Right cardiac atrium (tissue), 5 donors: ENCODE data around the gene ERGIC3. TPM values are rescaled to one million over a fixed set of nuclear protein-coding genes. Genes with fewer than 3 reads are reported as not detected.

Experiments
- ATAC-seq, 2 donors: fragments of 200-7000 bp; cut with Tn5 transposase; one replicate each; pipeline versions ENCODE4 v1.8.0 to v1.9.1; 2020; ENCODE audit warnings: moderate library complexity in 2 of 2, mild to moderate bottlenecking in 1 of 2
- DNase-seq, 3 donors: peaks; one replicate each; pipeline ENCODE4 v3.0.0-alpha.2; 2020
- H3K27ac ChIP-seq: one replicate; pipeline ENCODE4 v1.5.1; 2013; ENCODE audit warnings: mild to moderate bottlenecking, low read length, control low read depth, moderate library complexity
- H3K27me3 ChIP-seq: one replicate; pipeline ENCODE4 v1.6.1; 2013; ENCODE audit not compliant: control insufficient read depth, insufficient read depth
- H3K4me1 ChIP-seq: one replicate; pipeline ENCODE4 v1.6.1; 2013; ENCODE audit warnings: low read length; ENCODE audit not compliant: control insufficient read depth, insufficient read depth
- H3K4me3 ChIP-seq: one replicate; pipeline ENCODE4 v1.5.1; 2013; ENCODE audit warnings: low read length, control low read depth
- H3K9me3 ChIP-seq: one replicate; pipeline ENCODE4 v1.6.1; 2013; ENCODE audit warnings: low read length; ENCODE audit not compliant: control insufficient read depth
- WGBS: extraction: QIAGEN DNeasy Blood & Tissue Kit; methylation state at CpG from one replicate; pipeline ENCODE4 v1.1.7; 2013; 5-methylcytosine and 5-hydroxymethylcytosine counted together
- intact Hi-C, 4 donors: fragments of 100-400 bp; cut with DNase I; formaldehyde crosslinking; loops; one replicate each; pipeline versions ENCODE4 v1.11.0 to v1.14.0; 2022 to 2023
- polyA plus RNA-seq: library from polyadenylated mRNA; stranded (reverse); fragments of 200-250 nt; gene quantifications from one replicate; pipeline ENCODE4 v1.2.3, GENCODE V29; 2013
- total RNA-seq, 4 donors: library from RNA; stranded (reverse); fragmentation: NEBNext Ultra II Directional; extraction: Animal tissue kit (Norgen Biotek cat#: 25700); gene quantifications; one replicate each; pipeline ENCODE4 v1.2.1, GENCODE V29; 2021
- donor health status: healthy with polysubstance abuse.
- donor health status: DM: no; HTN: yes; CAD: no.
- donor health status: DM: no; HTN: no; CAD: no.
- donor health status: DM: no; HTN: yes; CAD: no; lungs with severe emphysema.
- donor health status: DM: yes; HTN: yes; CAD: no.

The ERGIC3 gene
- total and polyA plus RNA-seq, 5 donors: 83.7 to 138 (median 132) TPM

- no peaks in the 10 kb centered on the region for H3K4me1 ChIP-seq
- no peak for ATAC-seq
- no peak overlapping the region for H3K4me3 ChIP-seq
- intact Hi-C loops: no loop called here
- H3K27ac ChIP-seq: no peak overlapping the region
- H3K27me3 ChIP-seq: no peaks in the 10 kb centered on the region
- H3K9me3 ChIP-seq: no peaks in the 10 kb centered on the region
- 47% methylated on average over 5 of the region's 5 CpGs for whole genome bisulfite sequencing
- DNase-seq: no peak
Measured at GRCh38 chr20:35561671-35562070, 19.8 kb downstream of the ERGIC3 start.

GRCh38 chr20:35562541-35563110 is 20.7 kb downstream of the ERGIC3 start:
- Histone ChIP-seq H3K27ac (no peak overlapping the region), H3K27me3 (no peaks in the 10 kb centered on the region), H3K4me3 (no peak overlapping the region), H3K9me3 (no peaks in the 10 kb centered on the region), H3K4me1 (no peaks in the 10 kb centered on the region)
- DNase-seq (no peak), ATAC-seq (no peak)
- WGBS: 82% methylated on average over 10 of the region's 10 CpGs
- intact Hi-C loops: no loop called here

- ATAC-seq: no peak
- no peaks in the 10 kb centered on the region for H3K27me3 ChIP-seq
- 87% methylated on average over 10 of the region's 10 CpGs for WGBS
- no peak overlapping the region for H3K4me3 ChIP-seq
- no peak for DNase-seq
- intact Hi-C loops: no loop called here
- H3K27ac ChIP-seq: no peak overlapping the region
- H3K4me1 ChIP-seq: no peaks in the 10 kb centered on the region
- H3K9me3 ChIP-seq: no peaks in the 10 kb centered on the region
Measured at GRCh38 chr20:35563834-35564233, 22.0 kb downstream of the ERGIC3 start.

- no peaks in the 10 kb centered on the region for H3K27me3 ChIP-seq
- 93% methylated on average over 7 of the region's 7 CpGs for WGBS
- ATAC-seq (no peak), DNase-seq (no peak)
- H3K9me3 ChIP-seq: no peaks in the 10 kb centered on the region
- H3K27ac ChIP-seq: no peak overlapping the region
- no peak overlapping the region for H3K4me3 ChIP-seq
- no peaks in the 10 kb centered on the region for H3K4me1 ChIP-seq
- intact Hi-C loops: no loop called here
Measured at GRCh38 chr20:35564905-35565304, 23.0 kb downstream of the ERGIC3 start.

GRCh38 chr20:35568645-35569044 is 26.8 kb downstream of the ERGIC3 start:
- Histone ChIP-seq H3K27ac (no peak overlapping the region), H3K4me1 (no peaks in the 10 kb centered on the region), H3K27me3 (no peaks in the 10 kb centered on the region), H3K9me3 (no peaks in the 10 kb centered on the region), H3K4me3 (no peak overlapping the region)
- no peak for DNase-seq
- WGBS: 24% methylated on average over 2 of the region's 2 CpGs
- intact Hi-C loops: no loop called here
- ATAC-seq: no peak

- no peaks in the 10 kb centered on the region for H3K4me1 ChIP-seq
- no peaks in the 10 kb centered on the region for H3K27me3 ChIP-seq
- no peak for DNase-seq
- no peak for ATAC-seq
- intact Hi-C loops: no loop called here
- no peak overlapping the region for H3K27ac ChIP-seq
- H3K9me3 ChIP-seq: no peaks in the 10 kb centered on the region
- no peak overlapping the region for H3K4me3 ChIP-seq
Measured at GRCh38 chr20:35571555-35571954, 29.7 kb downstream of the ERGIC3 start.

GRCh38 chr20:35572838-35573237 is 31.0 kb downstream of the ERGIC3 start:
- H3K4me3 ChIP-seq: no peak overlapping the region
- ATAC-seq (no peak), DNase-seq (no peak)
- no peak overlapping the region for H3K27ac ChIP-seq
- 96% methylated on average over 4 of the region's 4 CpGs for WGBS
- H3K9me3 ChIP-seq: no peaks in the 10 kb centered on the region
- H3K27me3 ChIP-seq: no peaks in the 10 kb centered on the region
- intact Hi-C loops: no loop called here
- no peaks in the 10 kb centered on the region for H3K4me1 ChIP-seq

- H3K4me3 ChIP-seq: no peak overlapping the region
- no peak overlapping the region for H3K27ac ChIP-seq
- no peaks in the 10 kb centered on the region for H3K27me3 ChIP-seq
- ATAC-seq (no peak), DNase-seq (no peak)
- intact Hi-C loops: no loop called here
- 82% methylated on average over 4 of the region's 4 CpGs for WGBS
- H3K4me1 ChIP-seq: no peaks in the 10 kb centered on the region
- no peaks in the 10 kb centered on the region for H3K9me3 ChIP-seq
Measured at GRCh38 chr20:35575958-35576357, 34.1 kb downstream of the ERGIC3 start.

- no peak for ATAC-seq
- Histone ChIP-seq H3K27me3 (no peaks in the 10 kb centered on the region), H3K4me1 (no peaks in the 10 kb centered on the region), H3K4me3 (no peak overlapping the region), H3K27ac (no peak overlapping the region), H3K9me3 (no peaks in the 10 kb centered on the region)
- no peak for DNase-seq
- WGBS: 58% methylated on average over 3 of the region's 3 CpGs
- intact Hi-C loops: no loop called here
Measured at GRCh38 chr20:35576816-35577215, 34.9 kb downstream of the ERGIC3 start.

- 90% methylated on average over 8 of the region's 8 CpGs for WGBS
- no peaks in the 10 kb centered on the region for H3K27me3 ChIP-seq
- ATAC-seq: no peak
- no peak for DNase-seq
- intact Hi-C loops: no loop called here
- H3K4me3 ChIP-seq: no peak overlapping the region
- H3K4me1 ChIP-seq: no peaks in the 10 kb centered on the region
- no peaks in the 10 kb centered on the region for H3K9me3 ChIP-seq
- no peak overlapping the region for H3K27ac ChIP-seq
Measured at GRCh38 chr20:35578469-35578868, 36.6 kb downstream of the ERGIC3 start.

- no peak for DNase-seq
- 96% methylated on average over 6 of the region's 6 CpGs for WGBS
- no peaks in the 10 kb centered on the region for H3K4me1 ChIP-seq
- intact Hi-C loops: no loop called here
- ATAC-seq: no peak
- H3K4me3 ChIP-seq: no peak overlapping the region
- H3K9me3 ChIP-seq: no peaks in the 10 kb centered on the region
- no peak overlapping the region for H3K27ac ChIP-seq
- no peaks in the 10 kb centered on the region for H3K27me3 ChIP-seq
Measured at GRCh38 chr20:35579196-35579595, 37.3 kb downstream of the ERGIC3 start.

- 90% methylated on average over 7 of the region's 7 CpGs for WGBS
- no peak for ATAC-seq
- no peaks in the 10 kb centered on the region for H3K9me3 ChIP-seq
Measured at GRCh38 chr20:35582131-35582530, 40.3 kb downstream of the ERGIC3 start.

More at GRCh38 chr20:35582131-35582530, 40.3 kb downstream of the ERGIC3 start:
- intact Hi-C loops: no loop called here
- H3K4me1 ChIP-seq: no peaks in the 10 kb centered on the region
- no peaks in the 10 kb centered on the region for H3K27me3 ChIP-seq
- no peak for DNase-seq
- no peak overlapping the region for H3K27ac ChIP-seq
- H3K4me3 ChIP-seq: no peak overlapping the region
